Mesenteric fat pad (tissue), 1 donor: ENCODE results near the gene TARS1. TPM values are rescaled to one million over a fixed set of nuclear protein-coding genes. Genes with fewer than 3 reads are reported as not detected.

Experiments used
- DNase-seq: peaks from one replicate; pipeline ENCODE4 v3.0.0-alpha.2; 2020; ENCODE audit warnings: low spot score
- total RNA-seq: library from RNA; stranded (reverse); fragmentation: NEBNext Ultra II Directional; extraction: Animal tissue kit (Norgen Biotek cat#: 25700); gene quantifications from one replicate; pipeline ENCODE4 v1.2.1, GENCODE V29; 2021
- donor health status: DM: yes; HTN: yes; CAD: no.

TARS1 gene
- total RNA-seq, 1 donor from 2014 or later, result 128 TPM

GRCh38 chr5:33438996-33439395, 1.8 kb upstream of the TARS1 start:
- DNase-seq, result no peak

- no peak for DNase-seq
These were observed 772 bp upstream of the TARS1 start for GRCh38 chr5:33439905-33440481.

- DNase-seq, result no peak
These were observed 744 bp downstream of the TARS1 start for GRCh38 chr5:33441241-33442177.

GRCh38 chr5:33444542-33444941, 3.8 kb downstream of the TARS1 start:
- DNase-seq, result no peak

GRCh38 chr5:33445798-33446197, 5.0 kb downstream of the TARS1 start:
- no peak for DNase-seq

- DNase-seq, result no peak
These were observed 7.4 kb downstream of the TARS1 start for GRCh38 chr5:33448118-33448517.

- DNase-seq, result no peak
These were observed 16.4 kb downstream of the TARS1 start for GRCh38 chr5:33457126-33457525.

GRCh38 chr5:33457817-33458216, 17.1 kb downstream of the TARS1 start:
- no peak for DNase-seq

- no peak for DNase-seq
These were observed 19.4 kb downstream of the TARS1 start for GRCh38 chr5:33460210-33460609.

GRCh38 chr5:33462456-33462855, 21.7 kb downstream of the TARS1 start:
- DNase-seq, result no peak

GRCh38 chr5:33465120-33465519, 24.4 kb downstream of the TARS1 start:
- DNase-seq, result no peak

- DNase-seq, result no peak
These were observed 28.1 kb downstream of the TARS1 start for GRCh38 chr5:33468775-33469435.

GRCh38 chr5:33470544-33470943, 29.8 kb downstream of the TARS1 start:
- DNase-seq, result no peak

- DNase-seq, result no peak
These were observed 32.1 kb downstream of the TARS1 start for GRCh38 chr5:33472805-33473409.

- DNase-seq, result no peak
These were observed 33.2 kb downstream of the TARS1 start for GRCh38 chr5:33474004-33474403.

- no peak for DNase-seq
These were observed 34.2 kb downstream of the TARS1 start for GRCh38 chr5:33474931-33475499.

- DNase-seq, result no peak
These were observed 34.9 kb downstream of the TARS1 start for GRCh38 chr5:33475706-33476105.

- no peak for DNase-seq
These were observed 36.2 kb downstream of the TARS1 start for GRCh38 chr5:33476992-33477391.

GRCh38 chr5:33477816-33478215, 37.1 kb downstream of the TARS1 start:
- no peak for DNase-seq

GRCh38 chr5:33479311-33479710, 38.5 kb downstream of the TARS1 start:
- no peak for DNase-seq

GRCh38 chr5:33480876-33481275, 40.1 kb downstream of the TARS1 start:
- DNase-seq, result no peak
